Heart left ventricle (tissue), 13 donors: ENCODE measurements around the gene KLHL8.
"Not testable (repeated sequence)": the region's sequence is repeated elsewhere in the genome, so short reads cannot be mapped to it uniquely, and the experiment has no call there.

Source experiments
- POLR2A ChIP-seq, 2 donors: fragments of 450-650 bp; IDR thresholded peaks; one replicate each; pipeline ENCODE4 v1.6.1; 2017; ENCODE audit warnings: antibody characterized with exemption in 2 of 2, mild to moderate bottlenecking in 2 of 2, moderate library complexity in 2 of 2
- TF ChIP-seq, protein P1 (sequence below), 12 donors: fragments of 200-600 bp; sonication (generic) in 4 of 12; IDR thresholded peaks; one replicate each; pipeline versions ENCODE4 v1.5.0 to v1.8.0; 2018 to 2022; ENCODE audit warnings: antibody characterized with exemption in 12 of 12, mild to moderate bottlenecking in 5 of 12
- donor health status: ischemic (EF 13 %, LVEDD 7.1; RV severe dilation, severe dysfunction).
- donor health status: DM: no; HTN: yes; CAD: no.
- donor health status: DM: no; HTN: no; CAD: no.
- donor health status: ischemic (EF 25% LVEDD 6.9; RV normal size, moderate dysfunction).
- donor health status: ischemic (EF 25% LVEDD 5.7; RV mildly dilated, moderate dysfunction).
- donor health status: ischemic (EF 35%, LVEDD 5.7; RV mildly dilated, moderate dysfunction).
- donor health status: nonischemic (EF 11% LVEDD 7.7; RV severe dilation, severe dysfunction).
- donor health status: DM: yes; HTN: yes; CAD: no.
- donor health status: PGD.
- donor health status: ischemic (EF 29% LVEDD 5.4; RV normal size, mild dysfunction).
- donor health status: nonischemic (EF 23%, LVEDD 6.1; RV moderate dilation, normal function).

DNA sequence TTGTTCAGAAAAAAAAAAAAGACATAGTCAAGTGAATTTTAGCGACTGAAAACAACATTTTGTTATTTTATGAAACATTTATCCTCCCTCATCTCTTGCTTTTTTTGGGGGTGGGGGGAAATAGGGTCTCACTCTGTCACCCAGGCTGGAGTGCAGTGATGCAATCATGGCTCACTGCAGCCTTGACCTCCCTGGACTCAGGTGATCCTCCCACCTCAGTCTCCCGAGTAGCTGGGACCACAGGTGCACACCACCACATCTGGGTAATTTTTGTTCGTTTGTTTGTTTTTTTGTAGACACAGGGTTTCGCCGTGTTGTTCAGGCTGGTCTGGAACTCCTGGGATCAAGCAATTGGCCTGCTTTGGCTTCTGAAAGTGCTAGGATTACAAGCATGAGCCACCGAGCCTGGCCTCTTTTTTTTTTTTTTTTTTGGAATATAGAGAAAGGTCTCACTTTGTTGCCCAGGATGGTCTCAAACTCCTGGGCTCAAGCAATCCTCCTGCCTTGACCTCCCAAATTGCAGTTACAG is 3.1 kb downstream of the KLHL8 start:
- TF ChIP-seq POLR2A (IDR thresholded peaks at IDR 0.05), result not testable (repeated sequence)
- TF ChIP-seq, protein P1, sequence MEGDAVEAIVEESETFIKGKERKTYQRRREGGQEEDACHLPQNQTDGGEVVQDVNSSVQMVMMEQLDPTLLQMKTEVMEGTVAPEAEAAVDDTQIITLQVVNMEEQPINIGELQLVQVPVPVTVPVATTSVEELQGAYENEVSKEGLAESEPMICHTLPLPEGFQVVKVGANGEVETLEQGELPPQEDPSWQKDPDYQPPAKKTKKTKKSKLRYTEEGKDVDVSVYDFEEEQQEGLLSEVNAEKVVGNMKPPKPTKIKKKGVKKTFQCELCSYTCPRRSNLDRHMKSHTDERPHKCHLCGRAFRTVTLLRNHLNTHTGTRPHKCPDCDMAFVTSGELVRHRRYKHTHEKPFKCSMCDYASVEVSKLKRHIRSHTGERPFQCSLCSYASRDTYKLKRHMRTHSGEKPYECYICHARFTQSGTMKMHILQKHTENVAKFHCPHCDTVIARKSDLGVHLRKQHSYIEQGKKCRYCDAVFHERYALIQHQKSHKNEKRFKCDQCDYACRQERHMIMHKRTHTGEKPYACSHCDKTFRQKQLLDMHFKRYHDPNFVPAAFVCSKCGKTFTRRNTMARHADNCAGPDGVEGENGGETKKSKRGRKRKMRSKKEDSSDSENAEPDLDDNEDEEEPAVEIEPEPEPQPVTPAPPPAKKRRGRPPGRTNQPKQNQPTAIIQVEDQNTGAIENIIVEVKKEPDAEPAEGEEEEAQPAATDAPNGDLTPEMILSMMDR (IDR thresholded peaks at IDR 0.05), result not testable (repeated sequence)
